Mammary epithelial cell (primary cell): ENCODE measurements around the gene NTM.

ENCODE experiments used
- CTCF ChIP-seq, 2 donors: IDR thresholded peaks in 1 of 2; conservative IDR thresholded peaks in 1 of 2; 2 replicates each; pipeline ENCODE4 v1.5.1; 2011 to 2012; ENCODE audit warnings: inconsistent platforms in 2 of 2, low read length in 2 of 2, mild to moderate bottlenecking in 2 of 2, control low read depth in 1 of 2, low read depth in 1 of 2; ENCODE audit not compliant: insufficient read depth in 1 of 2; ENCODE audit errors: extremely low read depth in 1 of 2
- EZH2 ChIP-seq: IDR thresholded peaks from 2 replicates; pipeline ENCODE4 v1.6.1; 2012; ENCODE audit warnings: low read length, inconsistent platforms, borderline replicate concordance

DNA sequence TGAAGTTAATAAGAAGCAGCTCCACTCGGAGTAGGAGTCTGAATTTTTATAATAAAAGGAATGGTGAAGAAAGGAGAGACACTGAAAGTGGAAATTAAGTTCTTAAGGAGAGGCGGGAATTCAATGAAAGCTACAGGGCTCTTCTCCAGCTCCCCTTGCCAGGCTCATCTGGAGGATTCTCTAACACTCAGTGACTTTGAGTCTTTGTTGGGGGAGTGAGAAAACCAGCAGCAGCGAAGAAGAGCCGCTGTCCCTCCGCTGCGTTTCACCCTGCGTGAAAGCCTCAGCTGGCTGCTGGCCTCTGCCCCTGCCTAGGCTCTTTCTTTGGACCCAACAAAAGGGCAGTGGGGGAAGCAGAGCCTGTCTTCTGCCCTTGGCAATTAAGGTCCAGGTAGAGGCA is 113.0 kb downstream of the NTM start:
- TF ChIP-seq CTCF (conservative IDR thresholded peaks at IDR 0.05 in 1 of 2, IDR thresholded peaks at IDR 0.05 in 1 of 2; ENCODE audit: extremely low read depth in 1 of 2, insufficient read depth in 1 of 2, low read depth in 1 of 2, low read length in 2 of 2) = no peak
- no peak for TF ChIP-seq EZH2
